HG03060 (cell line): ENCODE data around the gene TEX2.
"Not testable (repeated sequence)": the region's sequence is repeated elsewhere in the genome, so short reads cannot be mapped to it uniquely, and the experiment has no call there.

ENCODE experiments used
- ATAC-seq: cut with Tn5 transposase; IDR thresholded peaks from one replicate; pipeline ENCODE4 v1.9.1; 2021; ENCODE audit warnings: low read depth, moderate number of reproducible peaks; ENCODE audit not compliant: unreplicated experiment

Gene TEX2

DNA sequence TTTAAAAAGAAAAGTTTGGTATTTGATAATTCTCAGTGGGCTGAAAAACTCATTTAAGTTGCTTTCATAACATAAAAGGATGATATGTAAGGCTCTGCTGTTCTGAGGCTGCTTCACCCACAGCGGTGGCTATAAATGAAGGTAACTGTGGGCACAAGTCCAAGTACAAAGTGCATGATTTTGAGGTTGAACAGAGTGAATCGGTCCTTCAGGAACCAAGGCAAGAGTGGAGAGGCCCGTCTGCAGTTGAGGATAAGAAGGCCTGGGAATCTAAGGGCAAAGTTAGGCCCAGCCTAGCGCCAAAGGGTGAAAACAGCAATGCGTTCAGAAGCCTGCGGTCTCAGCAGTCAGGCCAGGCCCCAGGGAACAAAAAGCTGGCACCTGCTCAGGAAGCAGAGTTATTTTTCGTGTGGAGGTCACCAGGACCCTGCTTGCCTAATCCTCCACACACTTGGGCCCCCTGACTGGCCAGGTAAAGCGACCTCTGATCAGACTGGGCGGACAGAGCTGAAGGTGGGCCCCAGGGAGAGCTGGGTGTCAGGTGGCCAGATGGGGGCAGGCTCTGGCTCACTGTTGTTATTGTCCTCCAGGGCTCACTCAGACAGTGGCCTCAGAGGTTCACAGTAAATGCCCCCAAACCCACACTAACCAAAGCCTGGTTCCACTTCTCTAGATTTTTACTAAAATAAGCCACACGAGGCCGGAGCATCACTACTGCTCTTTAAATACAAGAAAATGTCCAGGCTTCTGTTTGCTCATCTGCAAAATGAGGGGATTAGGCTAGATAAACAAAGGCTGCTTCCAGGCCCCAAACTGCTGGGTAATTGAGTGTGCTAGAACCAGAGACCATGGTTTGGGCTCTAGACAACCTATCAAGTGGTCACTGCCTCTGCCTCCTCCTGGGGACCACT lies 46.5 kb downstream of the TEX2 start:
- no peak for ATAC-seq

DNA sequence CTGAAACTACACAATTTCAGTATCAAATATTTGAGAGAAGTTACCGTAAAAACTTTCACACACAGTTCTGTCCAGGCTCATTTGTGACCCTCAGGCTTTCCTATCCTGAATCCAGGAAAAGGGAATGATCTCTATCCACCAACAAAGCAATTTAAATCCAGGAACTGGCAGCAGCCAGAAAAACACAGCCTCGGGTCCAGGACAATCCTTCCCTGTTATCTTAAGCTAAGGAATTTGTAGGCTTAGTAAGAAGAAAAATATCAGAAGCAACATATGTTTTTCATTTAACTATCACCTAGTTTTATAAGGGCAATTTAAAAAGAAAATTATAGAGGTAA lies 47.1 kb downstream of the TEX2 start:
- no peak for ATAC-seq

DNA sequence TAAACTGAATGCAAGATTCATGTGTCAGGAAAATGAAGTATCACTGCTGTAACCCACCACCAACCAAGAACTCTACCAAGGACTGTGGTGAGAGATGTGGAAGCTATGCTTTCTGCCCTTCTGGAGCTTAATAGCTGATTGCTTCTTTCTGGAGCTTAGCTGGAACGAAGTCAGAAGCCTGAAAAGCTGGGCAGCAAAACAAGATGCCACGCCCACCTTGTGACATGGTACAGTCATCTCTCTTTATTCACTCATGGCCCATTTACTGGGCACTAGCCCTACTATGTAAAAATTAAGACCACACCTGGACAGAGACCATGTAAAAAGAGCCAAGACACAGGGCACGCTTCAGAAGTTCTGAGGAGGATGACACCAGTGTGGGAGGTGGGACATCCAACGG lies 48.1 kb downstream of the TEX2 start:
- no peak for ATAC-seq

DNA sequence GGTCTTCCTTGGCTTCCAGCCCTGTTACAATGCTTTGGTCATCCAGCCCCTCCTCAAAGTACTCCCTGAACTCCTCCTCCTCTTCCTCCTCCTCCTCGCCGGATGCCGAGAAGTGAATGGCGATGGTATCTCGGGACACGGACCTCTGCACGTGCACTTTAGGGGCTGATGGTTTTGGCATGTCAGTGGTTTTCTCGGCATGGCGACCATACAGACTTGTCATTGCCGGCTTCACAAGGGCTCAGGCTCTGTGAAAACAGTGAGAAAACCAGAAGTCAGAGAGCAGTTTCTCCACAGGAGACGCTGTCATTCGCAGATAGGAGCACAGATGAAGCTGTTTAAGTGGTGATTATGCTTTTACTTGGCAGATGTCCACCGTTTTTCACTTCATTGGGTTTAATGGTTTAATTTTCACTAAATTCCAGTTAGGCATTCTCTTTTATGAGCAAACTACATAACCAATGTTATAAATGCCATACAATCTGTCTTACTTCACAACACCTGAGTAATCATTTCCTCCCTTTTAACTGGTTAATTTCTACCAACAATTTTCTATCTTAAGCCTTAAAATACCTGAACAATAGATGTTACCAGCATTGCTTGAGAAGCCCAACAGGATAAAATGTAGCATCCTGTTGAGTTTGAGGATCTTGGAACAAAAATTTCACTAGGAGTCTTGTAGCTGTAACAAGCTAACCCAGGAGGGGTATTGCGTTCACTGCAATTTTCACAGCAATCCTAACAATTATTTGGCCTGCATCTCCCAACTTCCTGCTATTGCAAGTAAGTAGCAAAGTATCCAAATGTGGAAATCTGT lies 48.9 kb downstream of the TEX2 start:
- ATAC-seq: no peak

DNA sequence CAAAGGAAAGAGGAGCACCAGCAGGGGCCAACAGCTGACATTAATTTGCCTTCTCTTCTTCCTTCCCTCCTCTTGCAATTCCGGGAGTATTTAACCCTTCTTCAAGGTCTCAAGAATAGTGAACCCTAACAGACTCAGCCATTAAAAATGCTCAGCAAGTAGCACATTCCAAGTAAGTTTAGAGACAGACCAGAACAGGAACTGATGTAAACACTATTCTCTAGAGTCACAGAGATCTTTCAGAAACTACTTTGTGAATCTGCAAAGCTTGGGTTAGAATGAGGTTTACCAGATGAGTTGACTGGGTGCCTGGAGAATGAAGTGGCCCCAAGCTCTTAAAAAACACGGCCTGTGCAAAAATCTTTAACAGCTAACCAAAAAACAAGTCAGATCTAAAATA lies 50.9 kb downstream of the TEX2 start:
- no peak for ATAC-seq

DNA sequence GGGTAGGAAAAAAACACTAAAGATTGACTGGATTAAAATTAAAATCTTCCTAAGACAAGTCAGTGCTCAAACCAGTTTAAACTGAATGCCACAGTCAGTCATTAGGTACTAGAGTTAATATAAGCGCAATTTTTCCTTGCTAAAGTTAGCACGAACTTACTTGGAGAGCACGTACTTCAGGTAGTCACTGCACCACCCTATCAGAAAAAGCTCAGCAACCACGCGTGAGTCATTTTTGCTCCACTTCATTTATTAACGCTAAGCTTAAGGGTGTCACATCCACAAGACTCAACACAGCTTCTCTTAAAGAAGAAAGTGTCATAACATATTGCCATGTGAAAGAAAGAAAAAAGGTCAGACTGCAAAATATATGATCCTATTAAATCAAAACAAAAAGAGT lies 53.1 kb downstream of the TEX2 start:
- no peak for ATAC-seq

DNA sequence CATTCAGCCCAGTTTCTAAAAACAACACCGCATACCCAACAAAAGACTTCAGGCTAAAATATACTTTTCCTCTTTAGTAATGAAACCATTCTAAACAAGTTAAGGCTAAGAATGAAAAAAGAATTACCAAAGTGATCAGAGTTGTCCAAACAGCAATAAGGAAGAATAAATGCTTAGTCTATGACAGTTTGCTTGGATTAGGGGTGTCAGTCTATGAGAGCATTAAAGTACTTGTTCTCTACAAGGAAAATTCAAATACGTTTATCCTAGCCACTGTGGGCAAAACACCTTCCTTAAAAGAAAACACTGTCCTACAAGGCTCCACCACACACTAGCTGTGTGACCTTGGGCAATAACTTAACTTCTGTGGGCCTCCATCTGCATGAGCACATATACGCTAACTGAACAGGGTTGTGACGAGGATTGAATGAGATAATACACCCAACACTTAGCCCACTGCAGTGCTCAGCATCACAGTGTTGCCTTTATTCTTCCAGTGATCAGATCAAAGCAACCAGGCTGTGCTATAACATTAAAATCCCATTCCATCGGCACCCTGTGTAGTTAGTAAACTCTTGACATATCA lies 53.6 kb downstream of the TEX2 start:
- ATAC-seq: no peak

DNA sequence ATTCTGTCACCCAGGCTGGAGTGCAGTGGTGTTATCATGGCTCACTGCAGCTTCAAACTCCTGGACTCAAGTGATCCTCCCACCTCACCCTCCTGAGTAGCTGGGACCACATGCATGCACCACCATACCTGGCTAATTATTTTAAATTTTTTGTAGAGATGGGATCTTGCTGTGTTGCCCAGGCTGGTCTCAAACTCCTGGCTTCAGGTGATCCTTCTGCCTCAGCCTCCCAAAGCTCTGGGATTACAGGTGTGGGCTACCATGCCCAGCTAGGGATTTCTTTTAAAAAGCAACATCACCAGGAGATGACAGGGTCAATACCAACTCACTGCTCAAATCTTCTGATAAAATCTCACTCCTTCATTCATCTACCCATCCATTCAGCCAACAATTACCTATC lies 54.4 kb downstream of the TEX2 start:
- not testable (repeated sequence) for ATAC-seq

DNA sequence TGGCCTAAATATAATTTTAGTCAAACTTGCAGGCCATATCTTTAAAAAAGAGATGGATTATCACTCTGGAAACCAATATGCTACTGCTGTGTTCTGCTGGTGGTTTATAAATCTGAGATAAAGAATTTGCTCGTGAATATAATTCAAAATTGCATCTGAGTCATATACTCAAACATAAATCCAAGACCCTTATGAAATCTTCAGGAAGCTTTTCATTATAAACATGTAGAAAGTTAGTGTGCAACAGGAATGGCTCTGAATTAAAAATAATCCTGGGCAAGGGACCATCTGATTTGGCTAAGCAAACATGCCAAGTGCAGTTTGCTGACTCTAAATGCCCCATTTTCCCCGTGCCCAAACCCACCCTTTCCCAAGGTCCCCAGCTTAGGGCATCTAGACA lies 57.3 kb downstream of the TEX2 start:
- ATAC-seq: no peak

DNA sequence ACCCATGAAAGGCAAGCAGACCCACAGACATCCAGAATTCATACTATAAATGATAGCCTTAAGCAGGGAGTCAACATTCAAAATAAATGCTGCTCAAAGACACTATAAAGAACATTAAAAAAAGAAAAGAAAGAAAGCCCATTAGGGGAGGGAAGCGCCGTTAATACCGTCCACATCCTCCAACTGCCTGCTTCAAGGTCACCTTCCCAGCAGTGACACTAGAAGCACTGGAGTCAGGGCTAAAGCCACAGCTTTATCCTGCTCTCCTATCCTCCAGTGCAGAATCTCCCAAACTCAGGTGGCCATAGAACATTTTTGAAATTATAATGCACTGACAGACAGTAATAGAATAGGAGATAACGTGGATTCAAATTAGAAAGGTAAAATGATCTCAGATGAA lies 59.4 kb downstream of the TEX2 start:
- ATAC-seq: no peak

DNA sequence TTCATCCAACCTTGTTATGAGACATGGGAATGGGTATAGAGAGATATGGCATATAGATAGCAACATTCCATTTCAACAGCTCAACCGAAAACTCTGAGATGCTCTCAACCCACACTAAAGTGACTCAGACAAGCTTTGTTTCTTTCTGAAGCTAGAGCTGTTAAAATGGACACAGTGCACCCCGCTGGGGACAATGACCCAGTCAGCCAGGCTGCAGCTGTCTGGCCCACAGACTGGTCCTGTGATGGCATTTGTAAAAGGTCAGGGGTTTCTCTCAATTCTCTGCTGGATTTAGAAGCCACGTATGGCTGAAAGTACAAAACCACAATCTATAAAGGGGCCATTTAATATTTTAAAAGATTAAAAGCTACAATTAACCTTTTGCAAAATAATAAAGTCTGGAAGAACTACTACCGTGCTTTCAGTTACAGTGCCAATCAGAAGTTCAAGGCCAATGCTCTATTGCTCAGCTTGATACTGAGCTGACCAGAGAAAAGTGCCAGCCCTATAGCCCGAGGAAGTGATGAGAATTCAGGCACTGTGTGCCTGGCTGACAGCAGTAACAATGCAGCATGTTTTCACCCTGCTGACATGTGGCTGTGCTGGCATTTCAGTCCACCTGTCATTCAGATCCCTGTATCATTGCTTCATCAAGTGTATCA lies 60.2 kb downstream of the TEX2 start:
- ATAC-seq: no peak

DNA sequence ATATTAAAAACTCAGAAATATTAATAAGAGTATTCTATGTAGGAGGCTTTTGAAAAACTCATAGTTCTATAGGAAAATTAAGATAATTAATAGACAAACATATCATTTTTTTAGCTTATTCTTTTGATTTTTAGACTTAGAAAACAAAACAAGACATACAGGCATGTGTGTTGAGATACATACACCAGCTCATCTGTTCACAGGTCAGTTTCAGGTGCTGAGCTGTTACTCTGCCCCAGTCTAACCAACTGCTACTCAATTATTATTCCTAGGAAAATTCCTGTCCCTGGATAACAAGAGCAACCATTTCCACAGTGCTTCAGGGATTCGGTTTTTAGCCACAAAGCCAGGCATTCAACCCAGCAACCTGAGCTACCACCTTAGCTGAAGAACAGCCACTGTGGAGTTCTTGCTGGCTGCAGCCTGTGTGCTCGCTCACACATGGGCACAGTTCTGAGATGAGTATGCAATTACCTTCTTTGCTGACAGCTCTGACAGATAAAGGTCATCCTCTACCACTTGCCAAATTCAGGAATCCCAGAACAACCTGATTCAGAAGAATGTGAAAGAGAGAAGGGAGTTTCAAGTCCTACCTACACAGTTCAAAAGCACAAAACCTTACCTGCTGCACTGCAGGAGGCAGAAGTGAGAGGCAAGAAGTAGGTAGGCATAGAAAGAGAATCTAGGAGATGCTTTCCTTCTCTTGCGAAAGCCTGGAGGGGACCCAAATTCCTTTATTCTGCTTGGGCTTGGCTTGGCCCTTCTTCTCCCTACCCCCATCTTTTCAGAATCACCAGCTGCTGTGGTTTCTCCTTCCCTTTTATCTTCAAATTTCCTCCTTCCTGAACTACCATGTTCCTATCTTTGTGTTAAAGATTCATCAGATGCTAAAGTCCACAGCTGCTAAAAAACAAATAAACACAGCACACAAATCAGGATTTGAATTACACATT lies 62.7 kb downstream of the TEX2 start:
- no peak for ATAC-seq

DNA sequence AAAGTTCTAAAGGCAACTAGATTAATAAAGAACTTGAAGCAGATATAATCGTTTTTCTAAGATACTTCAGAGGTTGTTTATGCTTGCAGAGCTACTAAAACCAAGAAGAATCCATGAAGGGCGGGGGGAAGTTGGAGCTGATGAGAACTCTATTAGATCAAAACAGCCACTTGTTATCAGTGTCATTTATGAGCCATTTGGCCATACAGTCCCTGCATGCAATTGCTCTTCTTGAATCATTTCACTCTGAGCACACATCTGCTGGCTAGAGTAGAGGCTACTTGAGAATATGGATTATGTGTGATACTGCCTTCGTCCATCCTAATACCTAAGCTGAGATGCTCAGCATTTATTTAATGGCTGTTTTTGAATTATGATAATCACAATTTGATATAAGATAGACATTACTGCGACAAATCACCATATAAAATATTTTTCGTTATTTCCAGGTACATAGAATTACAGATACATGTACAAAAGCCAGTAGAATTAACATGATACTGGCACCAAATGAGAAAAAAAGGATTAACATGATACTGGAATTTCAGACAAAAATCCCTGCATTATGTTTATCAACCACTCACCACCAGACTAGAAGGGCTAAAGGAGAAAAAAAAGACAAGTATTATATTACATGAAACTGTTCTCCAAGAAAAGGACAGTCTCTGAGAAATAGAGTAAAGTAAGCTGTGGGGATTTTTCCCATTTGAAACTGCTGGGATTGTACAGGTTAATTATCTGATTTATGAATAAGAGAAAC lies 64.5 kb downstream of the TEX2 start:
- ATAC-seq: no peak

DNA sequence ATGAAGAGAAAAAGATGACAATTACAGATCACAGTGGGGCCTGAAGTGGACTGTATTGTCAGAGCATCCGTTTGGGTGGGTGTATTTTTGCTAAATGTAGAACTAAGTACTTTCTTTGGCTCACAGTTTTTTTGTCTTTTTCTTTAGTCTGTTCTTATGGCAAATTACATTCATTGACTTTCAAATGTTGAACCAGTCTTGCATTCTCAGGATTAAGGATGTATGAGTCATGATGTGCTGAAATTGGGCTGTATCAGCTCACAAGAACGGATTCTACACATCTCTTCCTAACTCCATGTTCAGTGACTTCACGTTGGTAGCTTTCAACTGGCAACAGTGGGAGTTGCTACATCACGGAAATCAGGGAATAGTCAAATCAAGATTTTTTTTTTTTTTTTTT lies 66.5 kb downstream of the TEX2 start:
- ATAC-seq: no peak

DNA sequence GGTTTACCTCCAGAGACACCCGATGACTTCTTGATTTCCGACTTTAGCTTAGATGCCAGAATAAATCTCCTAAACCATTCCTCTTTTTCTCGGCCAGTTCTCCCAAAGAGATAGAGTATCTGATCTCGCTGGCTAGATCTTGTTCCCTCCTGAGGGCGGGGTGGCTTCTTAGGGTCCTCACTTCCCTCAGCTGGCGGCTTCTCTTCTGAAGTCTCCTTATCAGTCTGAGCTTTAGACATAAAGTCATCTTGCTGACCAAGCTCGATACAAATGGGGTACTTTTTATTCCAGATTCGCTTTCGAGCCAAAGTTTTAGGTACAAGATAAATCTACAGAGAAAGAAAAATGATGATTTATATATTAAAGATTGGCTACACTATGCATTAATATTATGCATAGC lies 69.5 kb downstream of the TEX2 start:
- ATAC-seq: no peak

DNA sequence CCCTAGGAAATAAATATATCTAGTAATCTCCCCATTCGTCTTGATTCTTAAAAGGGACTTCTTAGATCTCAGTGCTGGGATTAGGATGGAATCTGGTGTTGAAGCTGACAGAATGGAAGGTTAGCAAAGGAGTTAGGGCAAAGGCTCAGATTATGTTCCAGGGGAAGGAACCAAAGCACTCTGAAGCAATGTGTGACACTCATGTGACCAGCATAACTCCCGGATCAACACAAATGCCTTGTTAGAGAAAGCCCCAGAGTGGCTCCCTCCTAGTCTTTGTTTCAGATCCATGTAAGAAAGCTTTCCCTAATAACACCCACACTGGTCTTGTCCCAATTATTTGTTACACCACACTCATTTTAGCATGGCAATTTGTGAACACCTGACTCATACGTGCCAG lies 70.5 kb downstream of the TEX2 start:
- ATAC-seq: no peak

DNA sequence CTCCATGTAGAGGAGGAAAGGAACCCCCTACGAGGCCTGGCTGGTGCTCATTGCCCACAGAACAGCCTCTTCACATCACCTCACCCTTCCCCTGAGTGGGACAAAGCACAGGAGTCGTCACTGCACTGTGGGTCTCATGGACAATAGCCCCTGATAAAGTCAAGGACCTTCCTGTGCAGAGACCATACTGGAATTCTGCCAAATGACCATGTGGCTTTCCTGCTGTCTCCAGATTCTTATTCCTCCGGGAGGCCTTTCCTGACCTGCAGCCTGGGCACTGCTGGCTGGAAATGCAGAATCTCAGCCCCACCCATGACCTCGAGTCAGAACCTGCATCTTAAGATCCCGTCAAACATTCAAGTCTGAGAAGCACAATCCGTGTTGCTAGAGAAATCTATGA lies 72.6 kb downstream of the TEX2 start:
- ATAC-seq: no peak

DNA sequence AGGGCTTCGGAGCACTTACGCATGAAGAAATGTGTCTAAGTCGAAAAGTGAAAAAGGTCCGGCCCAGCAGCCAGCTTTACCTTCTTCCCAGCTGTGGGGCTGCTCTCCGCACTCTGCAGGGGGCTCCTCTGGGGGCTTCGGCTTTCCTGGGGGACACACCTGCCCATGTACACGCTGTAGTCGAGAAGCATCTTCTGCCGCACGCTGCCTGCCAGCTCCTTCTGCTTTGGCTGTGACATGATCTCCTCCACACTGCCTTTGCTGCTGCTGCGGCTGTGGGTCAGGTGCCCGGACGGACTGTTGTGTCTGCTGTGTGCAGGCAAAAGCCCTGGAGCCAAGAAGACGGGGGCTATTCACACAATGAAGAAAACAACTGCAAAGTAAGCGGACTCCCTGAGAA lies 75.0 kb downstream of the TEX2 start:
- ATAC-seq: no peak
